Measurements from ENCODE around the gene RXRA.

Gene RXRA

DNA sequence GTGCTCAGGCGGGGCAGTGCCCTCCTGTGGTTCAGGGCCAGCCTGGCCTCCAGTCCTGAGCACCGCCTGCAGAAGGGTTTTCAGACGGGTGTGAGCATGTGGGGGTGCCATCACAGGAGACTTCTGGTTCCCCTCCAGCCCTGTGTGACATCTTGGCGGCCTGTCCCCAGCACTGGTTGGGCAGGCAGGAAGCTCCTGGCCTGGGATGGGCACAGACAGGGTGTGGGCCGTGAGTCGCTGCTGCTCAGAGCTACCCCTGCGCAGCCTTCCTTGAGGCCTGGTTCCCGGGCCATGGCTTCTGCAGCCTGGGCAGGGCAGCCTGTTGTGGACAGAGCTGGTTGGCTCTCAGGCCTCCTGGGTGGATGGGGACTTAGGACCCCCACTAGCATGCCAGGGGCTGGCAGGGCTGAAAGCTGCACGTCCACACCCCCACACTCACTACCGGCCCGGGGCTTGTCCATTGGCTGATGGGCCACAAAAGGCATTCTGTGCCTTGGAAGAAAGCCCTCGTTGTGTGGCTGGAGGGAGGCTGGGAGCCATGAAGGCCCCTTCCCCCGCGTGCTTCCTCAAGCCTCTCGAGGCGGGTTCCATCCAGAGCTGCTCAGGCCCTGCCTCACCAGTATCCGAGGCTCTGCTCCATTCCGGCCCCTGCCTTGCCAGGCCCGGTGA, 58.7 kb downstream of the RXRA start:
- DNase-seq = peak; percentile 77

DNA sequence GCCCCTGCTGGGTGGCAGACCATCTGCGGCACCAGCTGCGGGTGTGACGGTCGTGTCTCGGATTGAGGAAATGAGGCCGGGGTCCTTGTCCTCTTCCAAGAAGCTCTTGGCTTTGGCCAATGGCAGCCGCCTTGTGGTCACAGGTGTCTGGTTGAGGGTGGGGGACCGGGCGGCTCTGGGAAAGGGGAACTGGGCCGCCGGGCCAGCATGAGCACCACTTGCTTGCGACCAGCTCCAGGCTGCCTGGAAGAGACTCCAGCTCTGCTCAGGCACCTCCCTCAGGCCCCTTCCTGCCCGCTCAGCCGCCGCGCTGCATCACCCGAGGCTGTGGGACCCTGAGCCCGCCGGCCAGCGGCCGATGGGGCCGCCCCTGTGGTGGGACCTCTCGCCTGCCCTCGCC, 59.7 kb downstream of the RXRA start:
- DNase-seq = no peak

DNA sequence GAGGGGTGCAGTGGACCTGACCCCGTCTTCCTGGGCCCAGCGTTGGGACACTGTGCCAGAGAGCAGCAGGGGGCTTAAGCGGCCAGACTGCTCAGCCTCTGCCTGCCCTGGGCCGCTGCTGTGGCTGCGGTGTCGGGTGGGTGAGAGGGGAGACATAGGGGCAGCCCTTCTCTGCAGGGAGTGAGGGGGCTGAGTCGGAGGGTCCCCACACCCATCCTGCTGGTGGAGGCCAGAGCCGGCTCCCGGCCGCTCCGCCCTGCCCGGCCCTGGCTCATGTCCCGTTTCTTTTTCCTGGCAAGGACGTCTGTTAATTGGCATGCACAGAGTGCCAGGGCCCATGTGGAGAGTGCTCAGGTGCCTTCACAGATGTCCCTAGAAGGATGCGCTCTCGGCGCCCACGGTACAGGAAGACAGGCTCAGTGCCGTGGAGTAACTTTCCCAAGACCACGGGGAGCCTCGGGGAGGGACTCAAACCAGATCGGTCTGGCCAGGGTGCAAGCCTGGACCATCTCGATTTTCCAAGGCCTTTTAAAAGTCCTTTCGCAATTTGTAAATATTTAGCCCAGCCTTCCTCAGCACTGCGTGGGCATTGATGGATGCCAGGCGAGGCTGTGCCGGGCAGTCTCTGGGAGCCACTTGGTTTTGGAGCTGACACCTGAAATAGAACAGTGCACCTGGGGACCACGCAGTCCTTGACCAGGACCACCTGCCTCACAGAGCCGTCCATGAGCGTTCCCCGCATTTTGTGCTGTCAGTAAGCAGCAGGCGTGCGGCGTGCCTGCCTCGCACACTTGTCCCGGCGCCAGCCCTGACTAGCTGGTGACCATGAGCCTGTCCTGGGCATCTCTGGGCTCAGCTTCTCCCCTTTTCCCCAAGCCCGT, 60.9 kb downstream of the RXRA start:
- DNase-seq = no peak

DNA sequence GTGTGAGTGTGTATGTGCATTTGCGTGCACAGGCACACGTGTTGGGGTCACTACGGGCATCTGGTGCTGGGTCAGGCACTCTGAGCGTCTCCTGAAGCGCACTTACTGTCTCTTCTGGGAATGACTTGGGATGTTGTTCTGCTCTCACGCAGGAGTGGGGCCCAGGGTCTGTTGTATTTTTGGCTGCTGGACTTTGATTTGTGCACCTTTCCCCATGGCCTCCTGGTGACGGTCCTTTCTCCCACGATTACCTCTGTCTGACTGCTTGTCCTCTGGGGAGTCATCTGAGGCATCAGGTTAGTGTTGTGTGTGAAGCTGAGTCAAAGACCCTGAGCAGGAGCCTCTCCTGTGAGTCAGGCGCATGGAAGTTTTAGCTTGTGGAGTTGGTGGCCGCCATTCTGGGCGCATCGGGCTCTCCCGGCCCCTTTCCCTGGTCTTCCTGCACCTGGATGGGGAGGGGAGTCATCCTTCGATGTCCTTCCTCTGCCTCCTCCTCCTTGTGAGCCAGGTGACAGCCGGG, 62.1 kb downstream of the RXRA start:
- no peak for DNase-seq

DNA sequence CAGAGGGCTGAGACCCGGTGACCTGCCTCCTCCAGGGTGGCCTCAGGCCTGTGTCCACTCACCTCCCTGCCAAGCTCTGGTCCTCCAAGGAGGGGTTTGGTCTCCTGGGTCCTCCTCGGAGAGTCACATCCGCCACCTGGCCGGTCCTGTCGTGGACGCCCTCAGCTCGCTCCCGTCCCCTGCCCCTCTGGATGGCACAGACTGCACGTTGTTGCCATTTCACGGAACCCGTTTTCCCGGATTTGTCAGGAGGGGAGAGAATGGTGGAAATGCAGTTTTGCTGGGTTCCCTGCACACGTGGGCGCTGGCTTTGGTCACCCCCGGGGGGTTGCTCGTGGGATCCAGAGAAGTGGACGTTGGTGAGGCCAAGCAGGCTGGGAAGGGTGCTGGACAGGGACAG, 62.7 kb downstream of the RXRA start:
- DNase-seq = no peak

DNA sequence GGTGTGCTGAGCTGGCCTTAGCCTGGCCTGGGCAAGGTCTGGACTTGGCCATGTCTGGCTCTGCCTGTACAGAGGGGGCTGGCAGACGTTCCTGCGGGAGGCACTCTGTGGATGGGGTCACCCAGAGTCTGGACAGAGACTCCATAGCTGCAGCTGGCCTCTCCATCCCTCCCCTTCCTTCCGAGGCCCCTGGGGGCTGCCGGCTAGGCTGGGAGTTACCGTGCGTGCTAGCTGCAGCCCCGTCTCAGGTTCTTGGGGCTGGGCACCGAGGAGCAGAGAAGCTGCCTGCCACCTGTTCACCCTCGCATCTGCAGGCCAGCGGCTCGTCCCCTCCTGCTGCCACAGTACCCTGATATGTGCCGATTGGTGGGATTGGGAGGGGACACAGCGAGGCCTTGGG, 63.4 kb downstream of the RXRA start:
- DNase-seq = no peak

DNA sequence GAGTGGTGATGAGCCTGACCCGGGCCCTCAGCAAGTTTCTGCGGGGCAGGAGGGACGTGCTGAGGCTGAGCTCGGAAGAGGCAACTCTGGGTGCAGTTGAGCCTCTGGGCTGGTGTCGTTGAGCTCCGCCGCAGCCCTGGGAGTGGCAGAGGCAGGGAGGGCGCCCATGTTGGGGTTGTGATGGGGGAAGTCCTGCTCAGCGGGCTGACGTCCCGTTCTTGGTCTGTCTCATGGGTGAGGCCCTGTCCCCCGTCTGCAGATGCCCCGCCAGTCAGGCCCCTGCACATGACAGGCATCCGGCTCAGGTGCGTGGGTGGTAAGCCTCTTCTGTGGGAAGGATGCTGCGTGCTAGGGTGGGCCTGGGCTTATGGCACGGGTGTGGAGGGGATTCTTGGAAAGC, 64.3 kb downstream of the RXRA start:
- no peak for DNase-seq

DNA sequence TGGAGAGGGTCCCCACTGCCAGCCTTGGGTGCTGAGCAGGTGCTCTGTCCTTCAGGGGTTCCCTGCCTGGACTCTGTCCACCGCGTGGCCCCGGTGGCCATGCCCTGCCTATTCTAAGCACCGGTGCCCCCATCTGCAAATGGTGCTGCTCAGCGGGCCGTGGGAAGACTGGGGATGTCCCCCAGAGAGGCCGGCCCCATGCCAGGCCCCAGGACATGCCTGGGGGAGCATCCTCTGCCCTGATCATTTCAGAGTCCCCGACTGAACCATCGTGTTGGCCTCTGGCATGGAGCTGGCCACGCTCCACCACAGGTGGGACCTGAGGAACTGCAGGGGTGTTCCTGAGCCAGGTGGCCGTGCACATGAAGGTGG, 64.7 kb downstream of the RXRA start:
- no peak for DNase-seq

DNA sequence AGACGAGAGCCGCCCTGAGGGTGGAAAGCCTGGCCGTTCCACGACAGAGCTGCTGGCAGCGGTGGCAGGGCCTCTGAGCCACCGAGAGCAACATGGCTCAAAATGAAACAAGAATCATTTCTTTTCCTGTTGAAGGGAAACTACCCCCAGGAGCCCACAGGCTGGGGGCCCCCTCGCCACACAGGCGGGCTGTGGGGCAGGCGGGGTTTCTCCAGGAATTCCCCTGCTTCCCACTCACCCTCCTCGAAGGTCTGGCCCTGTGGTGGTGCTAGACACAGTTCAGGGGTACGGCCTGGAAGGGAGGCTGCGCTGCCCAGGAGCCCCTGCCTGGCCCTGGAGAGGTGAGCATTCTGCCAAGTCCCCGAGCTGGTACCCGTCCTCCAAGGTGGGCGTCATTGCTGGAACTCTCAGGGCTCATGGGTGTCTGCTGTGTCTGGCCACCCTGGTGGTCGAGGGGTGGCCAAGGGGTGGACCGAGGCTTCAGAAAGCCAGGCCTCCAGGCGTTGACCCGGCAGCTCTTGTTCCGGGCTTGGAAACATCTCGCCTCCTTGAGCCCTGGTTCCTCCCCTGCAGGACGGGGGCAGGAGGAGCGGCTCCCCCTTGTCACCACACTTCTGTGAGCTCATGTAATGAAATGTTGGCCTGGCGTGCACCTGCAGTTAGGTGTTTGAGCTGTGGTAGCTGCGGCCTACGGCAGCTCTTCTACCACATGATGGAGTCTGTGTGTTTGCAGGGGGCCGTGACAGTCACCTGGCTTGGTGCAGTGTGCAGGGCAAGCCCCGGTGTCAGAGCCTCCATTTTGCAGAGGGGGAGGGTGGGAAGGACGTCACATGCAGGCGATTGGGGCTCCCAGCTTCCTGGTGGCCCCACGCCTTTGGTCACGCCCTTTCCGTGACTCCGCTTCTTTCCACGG, 65.3 kb downstream of the RXRA start:
- DNase-seq = no peak

DNA sequence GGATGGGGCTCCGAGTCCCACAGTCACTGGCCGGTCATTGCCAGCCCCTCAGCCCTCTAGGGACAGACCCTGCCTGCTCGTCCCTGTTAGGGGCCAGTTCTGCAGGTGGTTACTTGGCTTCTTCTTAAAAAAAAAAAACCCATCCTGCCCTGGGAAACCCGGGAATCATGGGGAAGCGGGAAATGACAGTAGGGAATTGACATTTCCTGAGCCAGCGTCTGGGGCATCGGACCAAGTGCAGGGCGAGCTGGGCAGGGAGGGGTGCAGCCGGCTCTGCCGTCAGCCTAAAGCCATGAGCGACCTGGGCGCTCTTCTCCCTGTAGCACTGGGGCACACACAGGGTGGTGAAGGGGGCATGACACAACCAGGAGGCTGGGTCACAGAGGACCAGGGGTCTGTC, 66.6 kb downstream of the RXRA start:
- DNase-seq = no peak

DNA sequence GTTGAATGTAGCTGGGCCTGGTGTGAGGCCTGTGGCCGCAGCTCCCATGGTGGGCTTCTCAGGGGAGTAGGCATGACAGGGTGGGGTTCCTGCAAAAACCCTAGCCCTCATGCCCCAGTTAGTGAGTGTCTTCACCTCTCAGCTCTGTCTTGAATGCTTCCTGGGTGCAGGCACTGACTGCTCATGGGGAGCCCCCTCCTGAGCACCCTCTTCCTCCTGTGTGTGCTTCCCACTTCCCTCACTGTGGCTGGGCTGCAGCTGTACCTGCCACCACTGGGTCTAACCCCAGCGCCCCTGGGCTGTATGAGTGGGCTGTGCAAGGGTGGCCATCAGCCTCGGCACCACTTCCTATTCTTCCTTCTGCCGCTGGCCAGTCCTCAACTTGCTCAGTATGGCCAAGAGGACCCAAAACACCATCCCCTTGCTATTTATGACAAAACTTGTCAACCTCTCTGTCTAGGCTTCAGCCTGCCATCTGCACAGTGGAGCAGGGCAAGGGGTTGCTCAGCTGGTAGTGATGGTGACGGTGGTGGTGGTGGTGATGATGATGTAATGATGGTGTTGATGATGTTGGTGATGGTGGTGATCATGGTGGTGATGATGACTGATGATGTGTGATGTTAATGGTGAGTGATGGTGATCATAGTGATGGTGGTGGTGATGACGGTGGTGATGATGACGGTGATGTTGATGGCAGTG, 67.5 kb downstream of the RXRA start:
- no peak for DNase-seq

DNA sequence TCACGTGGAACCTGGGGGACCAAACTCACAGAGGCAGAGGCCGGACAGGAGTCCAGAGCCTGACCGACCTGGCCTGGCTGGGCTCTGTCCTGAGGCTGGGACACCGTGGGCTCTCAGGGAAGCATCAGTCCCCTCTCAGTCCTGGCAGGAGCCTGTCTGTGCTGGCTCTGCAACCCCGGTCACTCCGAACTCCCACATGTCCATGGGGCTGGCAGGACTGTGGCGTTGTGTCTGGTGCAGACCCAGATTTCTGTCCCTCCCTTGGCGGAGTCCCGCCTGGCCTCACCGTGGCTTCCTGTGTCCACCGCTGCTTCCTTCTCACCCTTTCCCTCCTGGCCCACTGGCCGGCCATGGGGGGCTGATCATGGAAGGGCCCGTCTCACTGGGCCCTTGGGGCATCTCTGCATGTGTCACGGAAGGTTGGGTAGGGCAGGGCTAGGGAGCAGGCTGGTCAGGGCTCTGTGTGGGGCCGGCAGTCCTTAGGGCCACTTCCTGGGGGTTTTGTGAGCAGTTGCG, 68.8 kb downstream of the RXRA start:
- DNase-seq = no peak

DNA sequence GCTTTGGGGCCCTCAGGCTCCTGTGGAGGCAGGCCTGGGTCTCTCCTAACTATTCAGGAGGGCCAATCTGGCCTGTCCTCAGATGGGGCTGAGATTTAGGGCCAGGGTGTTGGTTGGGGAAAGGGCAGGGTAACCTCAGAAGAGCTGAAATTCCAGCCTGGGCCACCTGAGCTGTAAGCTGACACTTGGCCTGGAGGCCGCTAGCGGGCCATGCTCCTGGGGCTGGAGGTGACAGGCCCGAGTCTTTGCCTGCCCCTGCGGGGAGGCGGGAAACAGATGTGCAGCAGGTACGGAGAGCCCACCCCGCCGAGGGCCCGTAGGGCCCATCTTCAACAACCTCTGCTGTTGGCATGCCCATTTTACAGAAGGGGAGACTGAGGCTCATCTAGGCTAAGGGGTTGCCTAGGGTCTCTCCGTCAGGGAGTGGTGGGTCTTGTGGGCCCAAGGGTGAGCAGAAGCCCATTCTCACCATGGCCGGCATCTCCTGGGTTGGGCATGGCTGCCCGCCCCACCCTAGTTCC, 69.5 kb downstream of the RXRA start:
- no peak for DNase-seq

DNA sequence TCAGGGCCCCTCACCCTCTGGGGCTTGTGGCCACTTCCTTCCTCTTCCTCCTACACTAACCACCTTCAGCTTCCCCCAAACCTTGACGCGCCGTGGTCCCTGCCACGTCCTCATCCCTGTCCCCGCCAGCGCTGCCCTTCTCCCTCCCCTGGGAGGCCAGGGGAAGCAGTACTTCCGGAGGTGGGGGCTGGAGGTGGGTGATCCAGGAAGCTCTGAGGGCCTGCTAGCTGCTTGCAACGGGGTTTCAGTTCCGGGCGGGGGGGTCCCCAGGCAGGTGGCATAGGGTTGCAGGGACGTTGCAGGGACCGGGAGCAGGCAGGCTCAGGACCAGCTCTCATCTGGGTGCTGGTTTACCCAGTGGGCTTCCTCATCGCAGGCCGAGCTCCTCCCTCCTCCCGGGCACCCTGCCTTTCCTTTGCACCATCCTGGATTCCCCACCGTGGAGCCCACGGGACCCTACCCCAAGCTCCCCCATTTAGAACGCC, 70.0 kb downstream of the RXRA start:
- no peak for DNase-seq

DNA sequence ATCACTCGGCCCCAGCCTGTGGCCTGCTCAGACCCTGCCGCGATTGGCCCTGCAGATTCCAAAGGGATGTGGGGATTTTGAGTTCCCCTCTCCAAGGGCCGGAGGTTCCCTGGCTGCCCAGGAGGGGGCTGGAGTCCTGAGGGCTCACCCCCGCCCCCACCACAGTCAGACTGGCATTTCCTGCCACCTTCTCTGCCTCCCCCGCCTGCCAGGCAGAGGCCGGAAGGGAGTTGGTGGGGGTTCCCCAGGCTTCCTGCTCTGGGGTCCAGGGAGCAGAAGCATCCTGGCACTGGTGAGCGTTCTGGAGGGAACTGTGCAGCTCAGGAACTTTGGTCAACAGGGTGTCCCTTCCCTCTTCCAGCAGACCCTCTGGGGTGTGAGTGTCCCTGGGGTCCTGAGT, 70.6 kb downstream of the RXRA start:
- no peak for DNase-seq

DNA sequence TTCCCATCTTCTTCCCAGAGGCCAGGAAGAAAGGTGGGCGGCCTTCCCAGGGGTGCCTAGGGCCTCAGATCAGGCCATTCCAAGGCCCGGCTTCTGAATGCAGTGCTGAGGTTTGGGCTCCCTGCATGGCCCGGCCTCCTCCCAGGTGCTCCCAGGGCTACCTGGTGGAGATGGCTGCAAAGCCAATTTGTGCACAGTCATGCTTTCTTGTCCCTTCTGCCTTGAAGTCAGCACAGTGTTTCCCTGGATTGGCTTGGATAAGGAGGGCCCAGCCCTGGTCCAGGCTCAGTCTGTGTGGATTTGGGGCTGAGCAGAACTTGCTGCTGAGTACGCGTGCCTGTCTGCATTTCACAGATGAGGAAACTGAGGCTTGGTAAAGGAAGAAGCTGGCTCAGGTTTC, 72.5 kb downstream of the RXRA start:
- no peak for DNase-seq

DNA sequence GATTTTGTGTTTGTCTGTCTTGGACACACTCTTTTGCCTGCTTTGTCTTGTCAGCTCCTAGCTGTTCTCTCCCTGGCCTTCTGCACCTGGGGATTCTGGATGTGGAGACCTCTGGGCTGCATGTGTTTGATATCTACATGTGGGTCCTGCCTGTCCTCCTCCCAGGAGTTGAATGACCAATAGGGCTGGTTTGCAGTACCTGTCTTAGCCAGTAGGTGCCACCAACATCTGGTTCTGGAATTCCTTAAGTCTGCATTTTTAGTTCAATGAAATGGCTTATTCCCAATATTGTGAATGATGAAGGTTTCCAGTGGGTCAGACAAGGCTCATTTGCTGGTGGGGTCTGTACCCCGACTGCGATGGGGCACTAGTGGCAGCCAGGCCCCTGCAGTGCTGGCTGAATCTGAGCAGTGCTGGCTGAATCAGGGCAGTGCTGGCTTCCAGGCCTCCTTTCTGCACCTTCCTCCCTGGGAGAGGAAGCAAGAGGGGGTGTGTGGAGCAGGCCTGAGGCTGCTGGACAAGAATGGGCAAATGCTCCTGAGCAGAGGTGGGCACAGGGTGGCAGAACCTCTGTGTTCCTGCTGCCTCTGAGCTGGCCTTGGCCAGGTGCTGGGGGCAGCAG, 73.3 kb downstream of the RXRA start:
- DNase-seq = no peak

DNA sequence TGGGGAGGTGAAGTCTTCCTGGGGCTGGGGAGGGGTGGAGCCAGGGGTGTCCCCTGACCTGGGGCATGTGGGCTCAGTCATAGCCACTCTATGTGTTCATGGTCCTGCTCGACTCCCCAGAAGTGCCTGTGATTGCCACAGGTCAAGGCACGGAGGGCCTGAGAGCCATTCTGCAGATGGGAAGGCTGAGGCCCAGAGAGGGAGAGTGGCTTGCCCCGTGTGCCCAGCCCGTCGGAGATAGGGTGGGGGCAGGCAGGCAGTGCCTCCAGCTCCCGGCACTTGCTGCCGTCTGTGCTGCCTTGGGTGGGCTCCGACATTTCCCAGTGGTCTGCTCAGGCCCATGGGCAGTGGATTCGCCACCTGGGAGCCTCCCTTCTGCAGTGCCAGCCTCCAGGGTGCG, 74.0 kb downstream of the RXRA start:
- no peak for DNase-seq

DNA sequence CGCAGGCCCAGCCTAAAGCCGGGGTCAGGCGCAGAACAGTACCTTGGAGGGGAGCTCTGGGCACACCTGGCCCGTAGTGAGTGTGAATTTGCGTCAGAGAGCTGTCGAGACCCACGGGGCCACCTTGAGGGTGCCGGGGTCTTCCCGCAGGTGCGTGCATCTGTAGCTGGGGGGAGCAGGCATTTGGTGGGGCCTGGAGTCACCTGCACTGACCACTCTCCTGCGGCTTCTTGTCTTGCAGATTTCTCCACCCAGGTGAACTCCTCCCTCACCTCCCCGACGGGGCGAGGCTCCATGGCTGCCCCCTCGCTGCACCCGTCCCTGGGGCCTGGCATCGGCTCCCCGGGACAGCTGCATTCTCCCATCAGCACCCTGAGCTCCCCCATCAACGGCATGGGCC, 75.1 kb downstream of the RXRA start:
- no peak for DNase-seq

DNA sequence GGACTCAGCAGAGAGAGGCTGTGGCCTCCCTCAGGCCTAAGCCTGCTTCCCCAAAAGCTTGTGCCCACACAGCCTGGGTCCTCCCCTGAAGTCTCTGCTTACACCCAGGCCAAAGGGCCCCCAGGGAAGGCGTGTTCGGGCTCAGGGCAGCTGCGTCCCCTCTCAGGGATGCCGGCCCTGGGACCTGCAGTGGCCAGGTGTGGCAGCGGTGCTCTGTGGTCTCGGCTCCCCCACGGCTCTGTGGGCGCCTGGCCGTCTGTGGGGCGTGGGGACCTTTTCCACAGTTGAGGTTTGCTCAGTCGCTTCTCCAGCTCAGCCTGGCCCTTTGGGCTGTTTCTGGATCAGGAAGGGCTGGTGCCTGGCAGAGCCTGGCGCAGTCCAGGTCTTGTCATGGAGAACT, 75.9 kb downstream of the RXRA start:
- no peak for DNase-seq

DNA sequence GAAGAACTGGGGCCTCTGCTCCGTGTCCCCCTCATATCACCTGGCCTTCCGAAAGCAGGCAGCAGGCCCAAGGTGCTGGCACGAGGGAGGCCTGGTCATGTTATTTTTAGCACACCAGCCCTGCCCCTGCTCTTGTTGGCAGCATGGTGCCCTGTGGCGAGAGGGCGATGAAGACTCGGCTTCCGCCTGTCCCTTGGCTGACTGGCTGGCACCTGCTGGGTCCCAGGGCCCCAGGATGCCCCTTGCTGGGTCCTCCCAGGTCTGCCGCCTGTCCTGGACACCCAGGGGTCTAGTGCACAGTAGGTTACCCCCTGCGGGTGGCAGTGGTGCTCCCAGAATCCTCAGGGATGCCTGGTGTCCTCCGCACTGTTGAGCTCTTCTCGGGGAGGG, 77.0 kb downstream of the RXRA start:
- DNase-seq = no peak

All from hippocampal formation (tissue), 2 donors.